Activated naive CD4-positive, alpha-beta T cell treated with anti-CD3 and anti-CD28 coated beads, Interleukin-2, amount 50 U/mL, for 16 hours (primary cell): ENCODE results near the gene L3MBTL4.
"Not testable (repeated sequence)": the region's sequence is repeated elsewhere in the genome, so short reads cannot be mapped to it uniquely, and the experiment has no call there.

Source experiments
- DNase-seq: peaks from one replicate; pipeline ENCODE4 v3.0.0-alpha.2; 2020

The L3MBTL4 gene

GRCh38 chr18:6294148-6294784 is 120.4 kb downstream of the L3MBTL4 start:
- DNase-seq = no peak

DNA sequence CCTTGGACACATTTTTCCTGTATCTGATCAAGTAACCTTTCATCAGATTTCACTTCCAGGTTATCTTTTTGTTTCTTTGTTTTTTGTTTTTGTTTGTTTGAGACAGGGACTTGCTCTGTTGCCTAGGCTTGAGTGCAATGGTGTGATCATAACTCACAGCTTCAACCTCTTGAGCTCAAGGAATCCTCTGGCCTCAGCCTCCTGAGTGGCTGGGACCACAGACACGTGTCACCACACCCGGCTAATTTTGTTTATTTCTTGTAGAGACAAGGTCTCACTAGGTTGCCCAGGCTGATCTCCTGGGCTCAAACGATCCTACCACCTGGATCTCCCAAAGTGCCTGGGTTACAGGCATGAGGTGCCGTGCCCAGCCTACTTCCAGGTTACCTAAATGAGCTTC is 124.9 kb downstream of the L3MBTL4 start:
- DNase-seq = no peak

DNA sequence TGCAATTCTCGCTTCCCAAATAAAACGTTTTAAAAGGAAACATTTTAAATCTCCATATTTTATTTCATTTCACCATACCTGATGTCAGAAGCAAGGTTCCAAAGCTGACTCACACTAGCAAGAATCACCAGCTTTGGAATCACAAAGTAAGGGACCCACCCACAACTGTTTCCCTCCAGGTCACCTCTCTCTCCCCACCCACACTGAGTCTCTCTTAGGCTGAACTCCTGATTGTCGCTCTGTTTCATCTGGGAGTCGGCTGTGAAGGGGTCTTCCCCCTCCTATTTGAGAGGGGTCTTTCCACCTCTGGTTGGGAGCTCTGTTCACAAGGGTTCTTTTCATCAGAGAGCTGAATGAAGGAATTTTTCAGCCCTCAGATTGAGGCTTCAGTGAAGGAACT is 128.1 kb downstream of the L3MBTL4 start:
- no peak for DNase-seq

GRCh38 chr18:6284761-6285160 is 129.9 kb downstream of the L3MBTL4 start:
- DNase-seq = no peak

DNA sequence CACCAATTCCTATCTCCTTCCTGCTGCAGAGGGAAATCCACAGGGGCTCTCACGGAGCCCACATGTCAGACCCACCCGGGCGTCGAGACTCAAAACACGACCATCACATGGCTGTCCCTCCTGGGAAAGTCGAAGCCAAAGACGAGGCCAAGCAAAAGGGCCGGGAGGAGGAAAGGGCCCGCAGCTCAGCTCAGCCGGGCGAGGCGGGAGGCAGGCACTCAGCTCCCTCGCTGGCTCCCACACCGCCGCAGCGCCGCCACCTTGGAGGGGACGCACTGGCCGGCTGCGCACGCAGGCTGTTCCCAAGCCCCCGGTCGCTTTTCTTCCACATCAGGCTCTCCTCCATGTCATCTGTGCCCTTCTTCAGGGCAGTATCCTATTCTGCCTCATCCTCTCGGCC is 130.4 kb downstream of the L3MBTL4 start:
- DNase-seq = no peak

- no peak for DNase-seq
Observed at GRCh38 chr18:6281874-6282273, 132.8 kb downstream of the L3MBTL4 start.

DNA sequence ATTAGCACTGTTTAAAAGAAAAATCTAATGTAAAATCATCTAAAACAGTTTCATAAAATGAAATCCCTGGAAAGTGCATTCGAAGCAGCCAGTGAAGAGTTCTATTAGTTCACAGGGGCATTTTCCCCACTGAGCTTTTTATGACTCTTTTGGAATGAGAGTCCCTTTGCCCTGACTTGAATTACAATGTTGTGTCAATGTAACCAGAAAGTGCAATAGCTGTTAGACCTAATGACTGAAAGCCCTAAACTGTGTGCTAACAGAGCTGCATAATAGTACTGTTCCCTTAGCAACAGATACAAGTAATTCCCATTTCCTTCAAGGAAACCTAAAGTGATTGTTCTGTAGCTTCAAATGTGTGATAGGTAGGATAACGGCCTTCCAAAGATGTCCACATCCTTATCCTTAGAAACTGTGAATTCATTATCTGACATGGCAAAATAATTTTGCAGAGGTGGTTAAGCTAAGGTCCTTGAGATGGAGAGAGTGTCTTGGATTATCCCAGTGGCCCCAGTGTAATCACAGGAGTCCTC is 134.4 kb downstream of the L3MBTL4 start:
- no peak for DNase-seq

DNA sequence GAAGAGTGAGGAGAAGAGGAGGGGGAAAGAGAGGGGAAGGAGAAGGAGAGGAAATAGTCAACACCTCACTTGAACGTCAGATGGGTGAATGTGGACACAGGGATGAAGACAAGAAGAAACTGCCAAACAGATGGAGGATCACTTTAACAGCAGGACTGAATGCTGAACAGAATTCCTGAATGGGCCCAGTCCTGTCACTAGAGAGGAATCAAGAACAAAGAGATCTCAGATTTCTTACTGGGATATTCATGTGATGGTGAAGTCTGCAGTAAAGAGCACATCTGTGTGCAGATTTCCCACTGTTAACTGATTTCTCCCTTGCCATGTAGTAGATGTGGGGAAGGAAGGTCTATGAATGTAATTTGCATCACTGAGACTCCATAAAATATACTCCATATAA is 135.4 kb downstream of the L3MBTL4 start:
- no peak for DNase-seq

GRCh38 chr18:6273423-6273822 is 141.3 kb downstream of the L3MBTL4 start:
- DNase-seq = no peak

DNA sequence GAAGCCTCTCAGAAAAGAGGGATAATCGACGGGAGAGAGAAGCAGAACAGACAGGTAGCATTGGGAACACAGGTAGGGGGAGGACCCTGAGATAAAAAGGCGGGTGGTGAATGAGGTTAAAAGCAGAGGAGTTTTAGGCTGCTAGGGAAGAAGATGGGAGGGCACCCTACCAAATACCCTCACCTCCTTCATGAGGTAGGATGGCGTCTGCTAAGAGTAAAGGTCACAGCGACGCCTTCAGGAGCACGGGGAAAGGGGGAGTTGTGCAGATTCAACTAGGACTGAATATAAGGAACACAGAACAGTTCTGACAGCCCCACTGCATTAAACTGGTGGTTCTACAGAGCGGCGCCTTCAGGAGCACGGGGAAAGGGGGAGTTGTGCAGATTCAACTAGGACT is 142.6 kb downstream of the L3MBTL4 start:
- not testable (repeated sequence) for DNase-seq

GRCh38 chr18:6271585-6271984 is 143.1 kb downstream of the L3MBTL4 start:
- DNase-seq = no peak

DNA sequence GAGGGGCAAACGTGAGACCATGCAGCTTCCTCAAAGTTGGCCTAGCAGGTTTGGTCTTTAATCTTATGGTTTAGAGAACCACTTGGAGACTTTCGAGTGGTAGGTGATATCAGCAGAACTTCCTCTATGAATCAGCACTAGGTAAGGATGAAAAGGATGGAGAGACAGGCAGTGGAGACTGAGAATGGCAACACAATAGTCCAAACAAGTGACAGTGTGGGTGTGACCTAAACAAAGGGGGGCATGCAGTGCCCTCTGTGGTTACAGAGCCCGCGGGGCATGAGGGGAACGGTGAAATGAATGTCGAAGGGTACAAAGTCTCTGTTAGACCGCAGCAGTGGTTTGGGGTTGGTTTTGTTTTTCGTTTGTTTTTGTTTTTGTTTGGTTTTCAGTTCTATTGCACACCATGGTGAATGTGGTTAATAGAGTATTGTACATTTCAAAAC is 143.9 kb downstream of the L3MBTL4 start:
- DNase-seq = no peak

DNA sequence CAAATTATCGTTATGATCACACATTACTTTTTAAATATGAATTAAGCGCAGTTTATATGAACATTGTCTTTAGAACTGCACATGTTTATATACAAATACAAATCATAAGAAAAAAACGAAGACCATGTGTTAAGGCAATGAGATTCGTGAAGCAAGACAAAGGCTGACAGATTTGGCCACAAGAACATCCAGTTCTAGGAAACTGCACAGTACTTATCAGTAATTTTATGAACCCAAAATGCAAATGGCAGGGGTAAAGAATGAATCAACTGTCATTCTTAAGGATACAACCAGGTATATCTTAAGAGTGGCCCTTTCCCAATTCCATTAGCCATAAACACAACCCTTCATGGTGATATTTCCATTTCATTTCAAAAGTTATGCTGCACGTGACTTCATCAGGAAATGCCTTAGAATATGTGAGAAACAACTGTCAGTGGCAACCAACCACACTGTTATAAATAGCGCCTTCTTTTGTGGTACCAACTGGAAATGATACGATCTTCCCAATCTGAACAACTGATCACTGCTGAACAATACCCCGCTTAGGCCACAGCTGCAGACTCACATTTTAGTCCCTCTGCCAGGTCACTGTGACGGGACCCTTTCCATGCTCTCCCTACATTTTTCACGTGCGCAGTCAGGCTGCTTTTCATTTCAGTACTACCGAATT is 144.9 kb downstream of the L3MBTL4 start:
- DNase-seq = no peak

DNA sequence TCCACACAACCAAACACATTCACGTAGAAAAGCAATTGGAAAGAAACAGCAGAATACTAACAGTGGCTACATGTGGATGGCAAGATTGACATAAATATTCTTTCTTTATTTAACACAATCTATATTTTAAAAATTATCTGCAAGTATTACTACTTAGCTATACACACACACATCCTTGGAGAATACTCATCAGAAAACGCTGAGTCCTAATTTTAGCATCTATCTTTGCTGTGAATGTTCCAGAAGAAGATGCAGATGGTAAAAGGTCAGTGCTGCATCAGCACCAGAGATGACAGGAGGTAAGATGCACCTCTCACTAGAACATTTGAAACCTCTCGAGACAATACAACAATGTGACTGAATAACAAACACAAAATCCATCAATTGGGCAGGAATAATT is 148.5 kb downstream of the L3MBTL4 start:
- no peak for DNase-seq

- no peak for DNase-seq
Observed at GRCh38 chr18:6261938-6262337, 152.8 kb downstream of the L3MBTL4 start.

GRCh38 chr18:6259324-6259723 is 155.4 kb downstream of the L3MBTL4 start:
- DNase-seq = not testable (repeated sequence)

DNA sequence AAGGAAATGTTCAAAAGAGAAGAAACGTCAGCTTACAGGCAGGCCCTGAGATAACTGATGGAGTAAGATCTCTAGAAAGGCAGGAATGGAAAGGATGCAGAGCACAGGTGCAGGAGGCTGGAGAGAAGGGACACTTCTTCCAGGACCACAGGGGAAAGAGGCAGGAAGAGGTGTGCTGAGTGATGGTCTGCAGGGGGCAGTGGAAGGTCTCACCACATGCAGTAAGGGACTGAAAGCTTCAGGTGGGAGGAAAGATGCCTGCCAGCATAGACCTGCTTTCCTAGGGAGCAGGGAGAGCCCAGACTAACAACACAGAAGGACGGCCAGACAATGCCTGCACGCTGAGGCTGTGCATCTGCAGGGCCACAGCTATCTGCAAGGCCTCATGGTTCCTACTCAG is 156.8 kb downstream of the L3MBTL4 start:
- no peak for DNase-seq

DNA sequence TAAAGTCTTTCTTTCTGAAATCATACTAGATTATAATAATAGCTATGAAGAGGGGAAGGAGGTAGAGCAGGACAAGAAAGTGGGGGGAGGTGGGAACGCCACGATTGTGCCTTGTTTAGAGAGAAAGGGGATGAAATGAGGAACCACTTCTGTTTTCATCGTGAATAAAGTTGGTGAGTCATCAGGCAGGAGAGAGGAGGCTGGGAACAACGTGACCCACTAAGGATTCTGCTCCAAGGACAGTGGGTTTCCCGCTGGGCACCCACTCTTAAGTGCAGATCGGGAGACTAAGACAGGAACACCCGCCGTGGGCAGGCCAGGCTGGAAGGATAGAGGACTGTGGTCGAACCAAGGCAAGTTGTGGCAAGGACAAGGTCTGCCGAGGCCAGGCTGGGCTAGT is 158.2 kb downstream of the L3MBTL4 start:
- no peak for DNase-seq

DNA sequence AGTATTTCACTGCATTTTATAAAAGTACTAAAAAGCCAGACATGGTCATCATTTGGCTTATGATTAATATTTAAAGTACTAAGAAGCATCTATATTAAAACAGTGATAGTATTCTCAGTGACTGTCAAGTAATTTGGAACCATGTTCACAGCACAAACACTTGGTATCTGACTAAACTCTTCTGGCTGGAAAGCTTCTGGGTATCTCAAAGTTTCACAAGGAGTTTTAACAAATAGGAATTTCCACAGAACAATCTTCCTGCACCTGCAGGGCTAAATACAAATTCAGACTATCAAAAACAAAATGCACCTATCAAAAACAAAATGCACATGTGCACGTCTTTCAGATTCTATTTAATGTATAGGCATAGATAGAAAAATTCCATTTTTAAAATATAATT is 158.8 kb downstream of the L3MBTL4 start:
- DNase-seq = no peak

DNA sequence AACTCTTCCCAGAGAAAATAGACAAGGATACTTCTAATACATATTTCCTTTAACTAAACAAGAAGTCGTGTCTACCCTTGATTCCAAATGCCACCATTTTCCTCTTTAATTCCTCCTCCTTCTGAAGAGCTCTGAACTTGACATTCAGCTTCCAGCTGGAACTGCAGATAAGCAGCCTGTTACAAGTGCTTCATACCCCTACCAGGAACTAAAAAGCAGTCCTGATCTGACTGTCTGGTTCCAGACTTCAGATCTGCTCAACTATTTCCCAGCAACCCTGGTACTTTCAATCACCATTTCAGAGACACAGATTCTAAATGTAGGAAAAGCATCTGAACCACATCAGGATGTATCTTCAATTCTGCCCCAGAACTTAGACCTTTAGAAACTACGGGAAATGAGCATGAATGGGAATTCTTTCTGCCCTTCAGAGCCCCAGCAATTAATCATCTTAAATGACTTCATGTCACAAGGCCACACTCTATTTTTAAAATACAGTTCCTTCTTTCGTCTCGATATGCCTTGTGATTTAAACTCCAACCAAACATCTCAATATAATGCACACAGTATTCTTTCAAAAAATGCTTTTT is 159.5 kb downstream of the L3MBTL4 start:
- DNase-seq = no peak

DNA sequence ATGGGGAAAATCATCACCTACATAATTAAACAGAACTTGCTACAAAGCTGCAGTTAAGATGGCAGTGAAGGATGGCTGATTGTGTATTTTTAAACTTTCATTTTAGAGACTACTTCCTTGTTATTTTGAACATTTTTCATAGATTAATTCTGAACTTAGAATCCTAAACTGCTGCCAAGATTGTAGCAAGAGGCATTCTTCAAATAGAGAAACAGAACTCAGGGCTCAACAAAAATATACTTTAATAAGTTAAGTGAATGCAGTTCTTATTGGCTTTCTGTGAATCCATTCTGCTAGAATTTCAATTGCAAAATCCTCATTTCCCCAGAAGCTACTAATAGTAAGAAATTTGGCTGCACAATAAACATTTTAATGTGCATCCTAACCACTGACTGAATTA is 160.3 kb downstream of the L3MBTL4 start:
- no peak for DNase-seq

- DNase-seq = no peak
Observed at GRCh38 chr18:6251084-6251483, 163.6 kb downstream of the L3MBTL4 start.

DNA sequence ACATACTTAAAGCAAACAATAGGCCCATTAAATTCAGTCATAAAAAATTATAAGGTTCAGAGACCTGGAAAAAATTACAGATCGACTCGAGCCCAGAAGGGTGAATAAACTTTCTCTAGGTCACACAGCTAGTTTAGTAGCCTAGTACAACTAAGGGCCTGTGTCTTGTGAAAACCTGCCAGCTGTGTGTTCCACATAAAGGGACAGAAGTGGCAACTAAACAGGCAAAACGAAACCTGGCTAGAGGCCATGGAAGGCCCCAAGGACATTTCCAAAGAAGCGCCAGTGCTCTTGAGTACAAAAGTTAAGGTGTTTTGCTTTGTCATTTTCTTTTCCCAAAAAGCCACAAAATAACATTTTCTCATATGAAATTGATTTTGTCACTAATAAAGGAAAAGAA is 164.9 kb downstream of the L3MBTL4 start:
- no peak for DNase-seq

- no peak for DNase-seq
Observed at GRCh38 chr18:6249170-6249569, 165.5 kb downstream of the L3MBTL4 start.
